NT2/D1 (cell line): ENCODE results near the gene PSMD12.
"Not testable (repeated sequence)": the region's sequence is repeated elsewhere in the genome, so short reads cannot be mapped to it uniquely, and the experiment has no call there.

Experiments used
- DNase-seq: peaks from one replicate; pipeline ENCODE4 v3.0.0-alpha.2; 2011; ENCODE audit warnings: low read depth, low spot score
- H3K27me3 ChIP-seq: 2 replicates; pipeline ENCODE4 v1.6.0; 2011; ENCODE audit warnings: mild to moderate bottlenecking; ENCODE audit not compliant: insufficient read length, insufficient read depth
- H3K36me3 ChIP-seq: 2 replicates; pipeline ENCODE4 v1.6.1; 2011; ENCODE audit warnings: mild to moderate bottlenecking, low read length, mixed read lengths; ENCODE audit not compliant: insufficient read depth, insufficient read length
- H3K4me1 ChIP-seq: 2 replicates; pipeline ENCODE4 v1.5.1; 2011; ENCODE audit not compliant: insufficient read depth, insufficient read length
- H3K4me3 ChIP-seq: 2 replicates; pipeline ENCODE4 v1.5.1; 2011; ENCODE audit warnings: low read depth; ENCODE audit not compliant: insufficient read length
- H3K9ac ChIP-seq: 2 replicates; pipeline ENCODE4 v1.6.0; 2011; ENCODE audit warnings: low read depth; ENCODE audit not compliant: insufficient read length
- H3K9me3 ChIP-seq: 2 replicates; pipeline ENCODE4 v1.5.1; 2011; ENCODE audit warnings: mild to moderate bottlenecking, low read length; ENCODE audit not compliant: insufficient read depth
- SUZ12 ChIP-seq: IDR thresholded peaks from 2 replicates; pipeline ENCODE4 v1.6.1; 2011; ENCODE audit not compliant: insufficient read length, insufficient read depth; ENCODE audit errors: extremely low read depth
- YY1 ChIP-seq: IDR thresholded peaks from 2 replicates; pipeline ENCODE4 v1.6.1; 2011; ENCODE audit not compliant: insufficient read length, insufficient read depth
- ZNF274 ChIP-seq: IDR thresholded peaks from 2 replicates; pipeline ENCODE4 v1.6.1; 2011; ENCODE audit warnings: mild to moderate bottlenecking, low read depth, low read length

PSMD12 gene

GRCh38 chr17:67353161-67353560, 13.2 kb downstream of the PSMD12 start:
- Histone ChIP-seq H3K9ac (no peak overlapping the region), H3K27me3 (no peaks in the 10 kb centered on the region), H3K36me3 (peaks cover 91% of the 10 kb centered on the region), H3K4me3 (no peak overlapping the region), H3K9me3 (no peaks in the 10 kb centered on the region), H3K4me1 (no peaks in the 10 kb centered on the region)
- no peak for TF ChIP-seq ZNF274
- TF ChIP-seq SUZ12 = no peak
- TF ChIP-seq YY1 = no peak
- no peak for DNase-seq

DNA sequence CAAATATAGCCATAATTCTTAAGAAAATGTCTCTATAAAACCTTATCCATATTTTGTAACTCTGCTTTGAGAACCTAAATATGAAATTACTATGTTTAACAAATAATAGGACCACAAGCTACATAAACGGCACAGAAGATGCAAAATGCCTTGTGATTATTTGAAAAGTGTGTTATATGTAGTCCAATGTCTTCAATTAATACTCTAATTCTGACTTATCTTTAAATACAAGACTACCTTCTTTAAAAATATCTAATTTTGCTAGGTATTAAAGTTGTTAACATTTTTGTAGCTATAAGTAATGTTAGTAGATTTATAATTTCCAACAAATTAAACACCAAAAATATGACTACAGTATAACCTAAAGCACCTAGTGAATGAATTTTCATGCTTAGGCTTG, 17.0 kb downstream of the PSMD12 start:
- peaks cover 87% of the 10 kb centered on the region for H3K36me3 ChIP-seq
- DNase-seq = no peak
- no peaks in the 10 kb centered on the region for H3K4me1 ChIP-seq
- TF ChIP-seq YY1 (no peak), SUZ12 (no peak), ZNF274 (no peak)
- no peak overlapping the region for H3K4me3 ChIP-seq
- H3K27me3 ChIP-seq = no peaks in the 10 kb centered on the region
- no peak overlapping the region for H3K9ac ChIP-seq
- H3K9me3 ChIP-seq = no peaks in the 10 kb centered on the region

GRCh38 chr17:67347826-67348225, 18.6 kb downstream of the PSMD12 start:
- Histone ChIP-seq H3K9ac (no peak overlapping the region), H3K4me1 (no peaks in the 10 kb centered on the region), H3K36me3 (peaks cover 87% of the 10 kb centered on the region), H3K4me3 (no peak overlapping the region), H3K27me3 (no peaks in the 10 kb centered on the region), H3K9me3 (no peaks in the 10 kb centered on the region)
- DNase-seq = no peak
- TF ChIP-seq ZNF274 = no peak
- TF ChIP-seq YY1 = no peak
- TF ChIP-seq SUZ12 = no peak

DNA sequence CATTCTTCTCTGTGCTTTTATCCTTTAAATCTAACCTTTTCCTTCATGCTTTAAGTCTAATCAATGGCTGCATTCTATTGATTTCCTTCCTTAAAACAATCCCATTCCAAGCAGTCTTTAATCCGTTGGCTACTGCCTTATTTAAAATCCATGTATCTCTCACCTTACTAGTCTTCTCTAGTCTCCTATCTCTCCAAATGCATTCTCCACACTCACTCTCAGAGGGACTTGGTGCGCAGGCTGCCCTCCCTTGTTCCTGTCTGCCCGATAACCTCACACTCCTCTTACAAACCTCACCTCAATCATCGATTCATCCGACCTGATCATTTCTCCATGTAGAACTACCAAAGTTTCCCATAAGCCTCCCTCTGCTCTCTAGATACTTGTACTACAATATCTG, 23.1 kb downstream of the PSMD12 start:
- Histone ChIP-seq H3K9me3 (no peaks in the 10 kb centered on the region), H3K9ac (no peak overlapping the region), H3K36me3 (peaks cover 84% of the 10 kb centered on the region), H3K4me1 (no peaks in the 10 kb centered on the region), H3K4me3 (no peak overlapping the region), H3K27me3 (no peaks in the 10 kb centered on the region)
- DNase-seq = no peak
- TF ChIP-seq ZNF274 (no peak), SUZ12 (no peak), YY1 (no peak)

- H3K4me1 ChIP-seq, H3K9ac ChIP-seq, H3K27me3 ChIP-seq, H3K4me3 ChIP-seq, H3K9me3 ChIP-seq, DNase-seq: not testable (repeated sequence)
- H3K36me3 ChIP-seq = peaks cover 55% of the 10 kb centered on the region
Measured at GRCh38 chr17:67338353-67338752, 28.0 kb downstream of the PSMD12 start.

DNA sequence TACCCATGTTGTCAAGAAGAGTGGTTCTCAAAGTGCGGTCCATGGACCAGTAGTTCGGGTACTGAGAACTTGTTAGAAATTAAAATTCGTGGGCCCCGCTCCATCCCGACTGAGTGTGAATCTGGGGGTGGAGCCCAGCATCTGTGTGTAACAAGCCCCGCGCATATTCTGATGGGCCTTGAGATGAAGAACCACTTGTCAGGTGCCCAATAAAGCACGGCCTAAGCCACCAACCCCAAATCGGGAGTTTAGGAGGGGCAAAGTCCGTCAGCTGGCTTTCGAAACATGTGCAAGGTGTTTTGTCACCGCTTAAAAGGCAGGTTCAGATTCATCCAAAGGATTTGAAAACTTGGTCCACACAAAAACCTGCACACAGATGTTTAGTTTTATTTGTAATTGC, 29.5 kb downstream of the PSMD12 start:
- no peaks in the 10 kb centered on the region for H3K4me1 ChIP-seq
- H3K9me3 ChIP-seq = no peaks in the 10 kb centered on the region
- DNase-seq = no peak
- TF ChIP-seq ZNF274 (no peak), YY1 (no peak), SUZ12 (no peak)
- no peak overlapping the region for H3K9ac ChIP-seq
- peaks cover 40% of the 10 kb centered on the region for H3K36me3 ChIP-seq
- no peak overlapping the region for H3K4me3 ChIP-seq
- no peaks in the 10 kb centered on the region for H3K27me3 ChIP-seq

- Histone ChIP-seq H3K9ac (no peak overlapping the region), H3K36me3 (peaks cover 25% of the 10 kb centered on the region), H3K4me3 (no peak overlapping the region), H3K4me1 (no peaks in the 10 kb centered on the region), H3K27me3 (no peaks in the 10 kb centered on the region), H3K9me3 (no peaks in the 10 kb centered on the region; the same call in 1 of the 2 replicates)
- no peak for DNase-seq
- no peak for TF ChIP-seq SUZ12
- no peak for TF ChIP-seq YY1
- no peak for TF ChIP-seq ZNF274
Measured at GRCh38 chr17:67335245-67335835, 31.0 kb downstream of the PSMD12 start.

GRCh38 chr17:67332162-67332508, 34.2 kb downstream of the PSMD12 start:
- not testable (repeated sequence) for H3K9me3 ChIP-seq, DNase-seq, H3K4me1 ChIP-seq, H3K36me3 ChIP-seq, H3K27me3 ChIP-seq, H3K9ac ChIP-seq, H3K4me3 ChIP-seq

GRCh38 chr17:67331381-67332161, 34.8 kb downstream of the PSMD12 start:
- H3K4me1 ChIP-seq, H3K9ac ChIP-seq, H3K27me3 ChIP-seq, H3K4me3 ChIP-seq, H3K36me3 ChIP-seq, H3K9me3 ChIP-seq, DNase-seq: not testable (repeated sequence)
